ENCODE results near the gene SLC24A5. TPM values are rescaled to one million over a fixed set of nuclear protein-coding genes. Genes with fewer than 3 reads are reported as not detected.

The SLC24A5 gene
- not detected in 2 replicates for total RNA-seq

GRCh38 chr15:48120745-48121144 lies at the start of gene SLC24A5:
SLC24A5 (plus strand) TSS chr15:48120990; CDS start chr15:48121045, 55 bp downstream.

GRCh38 chr15:48177766-48178647 lies 57.2 kb downstream of the SLC24A5 start, which contains the start of gene MYEF2:
MYEF2 (minus strand) TSS chr15:48178295; CDS start chr15:48178237, 58 bp downstream.

DNA sequence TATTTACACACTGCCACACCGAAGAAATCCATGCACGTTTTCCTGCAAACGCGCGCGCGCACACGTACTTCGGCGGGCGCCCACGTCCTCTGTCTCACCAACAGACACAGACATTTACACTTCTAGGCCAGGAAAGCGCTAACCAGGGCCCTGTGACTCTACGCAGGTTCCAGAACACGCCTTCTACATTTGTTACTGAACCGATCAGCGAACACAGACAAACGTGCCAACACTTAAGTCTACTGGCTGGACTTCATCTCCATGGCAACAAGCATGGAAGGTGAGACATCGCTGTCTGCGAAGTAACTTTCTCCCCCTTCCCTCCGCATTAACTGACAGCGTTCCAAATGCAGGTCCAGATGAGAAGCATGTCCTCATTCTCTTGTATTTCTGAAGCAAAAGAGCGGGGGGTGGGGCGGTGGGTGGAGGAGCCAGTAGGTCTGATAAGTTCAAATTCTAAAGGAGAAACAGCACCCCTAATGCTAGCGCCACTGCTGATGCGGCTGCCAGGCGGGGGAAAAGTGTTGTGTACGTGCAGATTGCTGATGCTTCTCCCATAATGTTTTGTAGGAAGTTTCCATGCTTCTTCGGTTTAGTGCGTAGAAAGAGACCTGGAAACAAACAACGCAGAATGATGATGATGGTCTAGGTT lies 70.9 kb downstream of the SLC24A5 start, which contains the start of gene CTXN2:
Gene CTXN2 (plus strand): TSS at position 92 of the 652 bp plus-strand sequence. CDS start 9,636 bp downstream, outside the sequence.

Other genes with a start within 250 kb of the SLC24A5 start
- 15.0 and 20.4 TPM in 2 replicates for gene MYEF2, start 57.3 kb downstream of the SLC24A5 start, total RNA-seq
- gene CTXN2, start 70.7 kb downstream of the SLC24A5 start, total RNA-seq = not detected in 2 replicates
- not detected in 2 replicates for gene SLC12A1, start 85.3 kb downstream of the SLC24A5 start, total RNA-seq
- gene DUT, start 210.4 kb downstream of the SLC24A5 start, total RNA-seq = 39.2 and 39.5 TPM in 2 replicates

Data from vein endothelial cell (primary cell).